Mammary microvascular endothelial cell (primary cell): Measurements from ENCODE around the gene BMAL2. TPM values are rescaled to one million over a fixed set of nuclear protein-coding genes. Genes with fewer than 3 reads are reported as not detected.

Source experiments
- total RNA-seq: library from RNA; depleted of rRNA; stranded (reverse); fragments of >200 nt; gene quantifications from 2 replicates; pipeline ENCODE4 v1.2.3, GENCODE V29; 2015

BMAL2 gene, protein sequence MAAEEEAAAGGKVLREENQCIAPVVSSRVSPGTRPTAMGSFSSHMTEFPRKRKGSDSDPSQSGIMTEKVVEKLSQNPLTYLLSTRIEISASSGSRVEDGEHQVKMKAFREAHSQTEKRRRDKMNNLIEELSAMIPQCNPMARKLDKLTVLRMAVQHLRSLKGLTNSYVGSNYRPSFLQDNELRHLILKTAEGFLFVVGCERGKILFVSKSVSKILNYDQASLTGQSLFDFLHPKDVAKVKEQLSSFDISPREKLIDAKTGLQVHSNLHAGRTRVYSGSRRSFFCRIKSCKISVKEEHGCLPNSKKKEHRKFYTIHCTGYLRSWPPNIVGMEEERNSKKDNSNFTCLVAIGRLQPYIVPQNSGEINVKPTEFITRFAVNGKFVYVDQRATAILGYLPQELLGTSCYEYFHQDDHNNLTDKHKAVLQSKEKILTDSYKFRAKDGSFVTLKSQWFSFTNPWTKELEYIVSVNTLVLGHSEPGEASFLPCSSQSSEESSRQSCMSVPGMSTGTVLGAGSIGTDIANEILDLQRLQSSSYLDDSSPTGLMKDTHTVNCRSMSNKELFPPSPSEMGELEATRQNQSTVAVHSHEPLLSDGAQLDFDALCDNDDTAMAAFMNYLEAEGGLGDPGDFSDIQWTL
- total RNA-seq, result 29.8 and 33.0 TPM in 2 replicates

GRCh38 chr12:27332714-27333402 lies at the start of gene BMAL2:
Gene BMAL2, plus strand, starts transcription at chr12:27332836. Its CDS starts 237 bp downstream, at chr12:27333073.

Other genes starting within 250 kb of the BMAL2 start
- 9.6 and 12.0 TPM in 2 replicates for gene STK38L, start 88.5 kb upstream of the BMAL2 start, total RNA-seq
- 0.13 TPM in 1 of 2 replicates, not detected in the other for gene SMCO2, start 113.9 kb downstream of the BMAL2 start, total RNA-seq
- gene PPFIBP1, start 191.4 kb downstream of the BMAL2 start, total RNA-seq, result 99.8 and 110 TPM in 2 replicates